ENCODE measurements around the gene C16orf92.
"Not testable (repeated sequence)": the region's sequence is repeated elsewhere in the genome, so short reads cannot be mapped to it uniquely, and the experiment has no call there.

Gene C16orf92

GRCh38 chr16:30005341-30006094, 17.5 kb upstream of the C16orf92 start:
- peak in 4 of 6 experiments; percentile 17 to 39 (median 24) for DNase-seq

DNA sequence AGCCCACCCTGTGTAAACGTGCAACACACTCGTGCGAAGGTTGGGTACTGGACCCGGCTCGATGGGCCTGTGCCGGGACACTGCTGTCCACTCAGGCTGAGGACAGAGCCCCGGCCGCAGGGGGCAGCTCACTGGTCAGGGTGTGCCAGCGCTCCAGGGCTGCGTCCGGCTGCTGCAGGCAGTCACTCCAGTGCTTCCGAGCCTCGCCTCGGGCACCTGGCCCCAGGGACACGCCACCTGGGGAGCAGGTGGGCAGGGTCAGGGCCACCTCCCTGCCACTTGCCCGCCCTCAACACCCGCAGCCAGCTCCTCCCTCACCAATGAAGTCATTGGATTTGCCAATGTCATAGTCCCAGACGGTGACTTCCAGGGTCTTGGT, 16.9 kb upstream of the C16orf92 start:
- no peak for DNase-seq

GRCh38 chr16:30006659-30007377, 16.2 kb upstream of the C16orf92 start:
- DNase-seq: no peak

GRCh38 chr16:30007378-30007895, 15.6 kb upstream of the C16orf92 start:
- no peak for DNase-seq

DNA sequence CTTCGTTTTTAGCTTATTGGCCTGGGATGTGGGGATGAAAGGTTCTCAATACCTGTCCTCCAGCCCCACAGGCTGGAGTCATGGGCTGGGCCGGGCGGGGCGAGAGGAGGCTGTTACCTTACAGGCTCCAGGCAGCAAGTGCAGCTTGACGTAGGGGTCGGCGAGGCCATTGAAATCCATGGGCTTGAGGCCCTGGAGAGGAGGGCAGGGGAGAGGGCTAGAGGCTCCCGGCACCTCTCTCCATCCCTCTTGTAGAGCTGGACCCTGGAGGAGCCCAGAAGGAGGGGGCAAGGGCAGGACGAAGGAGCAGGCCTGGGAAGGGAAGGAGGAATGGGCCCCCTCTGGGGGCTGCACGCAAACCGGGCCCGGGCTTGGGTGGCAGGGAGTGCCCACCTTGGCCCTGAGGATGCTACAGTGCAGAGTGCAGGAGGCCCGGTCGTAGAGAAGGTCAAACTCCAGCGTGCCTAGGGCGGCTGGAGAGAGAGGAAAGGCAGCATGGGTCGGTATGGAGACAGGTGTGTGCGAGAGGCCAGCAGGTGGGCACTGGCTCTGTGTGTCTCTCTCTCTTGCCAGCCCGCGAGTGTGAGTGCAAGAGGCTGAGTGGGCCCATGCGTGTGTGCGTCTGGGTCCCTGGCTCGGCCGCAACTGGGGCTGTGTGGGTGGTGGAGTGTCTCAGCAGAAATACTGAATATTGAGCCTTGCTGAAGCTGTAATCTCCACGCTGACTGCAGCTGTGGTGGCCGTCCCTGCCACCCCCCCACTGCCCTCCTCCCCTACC, 13.7 kb upstream of the C16orf92 start:
- DNase-seq: no peak

DNA sequence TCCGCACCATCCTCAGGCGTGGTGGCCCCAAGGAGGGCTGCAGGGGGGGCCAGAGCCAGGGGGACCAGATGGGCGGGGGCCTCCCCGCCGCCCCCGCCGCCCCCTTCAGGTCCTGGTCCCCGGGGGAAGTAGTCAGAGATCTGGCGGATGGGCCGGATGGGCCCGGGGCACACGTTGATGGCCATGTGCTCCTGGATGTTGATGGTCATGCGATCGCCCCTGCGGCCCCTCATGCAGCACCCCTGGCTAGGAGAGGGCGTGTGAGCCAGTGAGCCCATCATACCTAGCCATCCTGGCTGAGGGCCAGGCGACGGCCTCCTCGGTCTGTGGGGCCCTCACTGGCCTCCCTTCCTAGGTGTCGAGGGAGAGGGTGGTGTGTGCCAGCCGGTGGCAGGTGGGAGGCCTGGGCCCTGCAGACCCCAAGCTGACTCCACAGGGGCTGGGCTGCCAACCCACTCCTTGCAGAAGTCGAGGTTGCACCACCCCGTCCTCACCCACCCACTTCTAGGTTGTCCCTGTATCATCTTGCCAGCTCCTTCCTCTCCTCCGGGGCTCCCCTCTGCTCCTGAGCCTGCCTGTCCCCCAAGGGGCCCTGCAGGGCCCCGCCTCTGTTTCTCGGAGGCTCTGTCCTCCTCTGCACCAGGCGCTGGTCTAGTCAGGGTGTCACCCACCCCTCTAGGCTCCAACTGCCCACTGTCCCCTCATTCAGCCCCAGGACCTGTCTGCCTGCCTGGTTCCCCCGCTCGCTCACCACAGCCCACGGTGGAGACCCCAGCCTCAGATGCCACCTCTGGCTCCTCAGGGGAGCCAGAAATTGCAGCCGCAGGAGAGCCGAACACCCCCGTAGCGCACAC, 12.8 kb upstream of the C16orf92 start:
- peak in 1 of 6 experiments; percentile 14 for DNase-seq

DNA sequence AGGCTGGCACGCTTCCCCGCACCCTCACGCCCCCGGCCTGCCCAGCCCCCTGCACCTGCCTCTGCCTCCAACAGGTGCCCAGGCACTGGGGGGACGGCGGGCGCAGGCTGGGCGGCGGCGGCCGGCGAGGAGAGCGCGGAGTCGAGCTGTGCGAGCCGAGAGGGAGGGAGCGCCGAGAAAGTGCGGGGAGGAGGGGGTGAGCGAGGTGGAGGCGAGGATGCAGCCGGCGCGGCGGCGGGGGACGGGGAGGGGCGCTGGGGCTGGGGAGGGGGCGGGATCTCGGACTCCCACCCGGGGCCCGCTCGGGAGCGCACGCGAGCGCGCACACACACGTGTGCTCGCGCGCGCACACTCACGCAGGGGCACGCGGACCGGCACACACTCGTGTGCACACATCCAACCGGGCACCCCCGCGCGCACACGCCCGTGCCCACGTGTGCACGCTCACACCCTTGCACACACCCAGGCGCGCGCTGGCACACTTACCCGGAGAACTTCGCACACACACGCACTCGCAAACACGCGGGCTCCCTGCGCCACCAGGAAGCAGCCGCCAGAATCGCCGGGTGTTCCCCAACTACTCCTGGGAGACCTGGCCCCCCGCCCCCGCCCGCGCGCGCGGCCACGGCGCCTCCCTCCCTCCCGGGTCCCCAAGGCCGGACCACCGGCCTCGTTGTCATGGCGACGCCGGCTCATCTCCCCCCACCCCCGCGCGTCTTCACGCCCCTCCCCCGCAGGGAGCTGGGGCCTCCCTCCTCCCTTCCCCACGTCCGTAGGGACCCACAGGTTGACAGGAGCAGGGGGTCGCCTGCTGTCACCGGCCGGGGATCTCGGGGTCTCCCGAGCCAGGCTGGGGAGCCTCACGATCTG, 11.9 kb upstream of the C16orf92 start, which contains the start of gene DOC2A:
DOC2A (minus strand) TSS at position 184 of the 870 bp plus-strand sequence. CDS start 805 bp downstream, outside the sequence.
- peak in 5 of 6 experiments; percentile 5 to 38 (median 20) for DNase-seq

- no peak for DNase-seq
Measured at GRCh38 chr16:30011714-30012504, 11.1 kb upstream of the C16orf92 start.

DNA sequence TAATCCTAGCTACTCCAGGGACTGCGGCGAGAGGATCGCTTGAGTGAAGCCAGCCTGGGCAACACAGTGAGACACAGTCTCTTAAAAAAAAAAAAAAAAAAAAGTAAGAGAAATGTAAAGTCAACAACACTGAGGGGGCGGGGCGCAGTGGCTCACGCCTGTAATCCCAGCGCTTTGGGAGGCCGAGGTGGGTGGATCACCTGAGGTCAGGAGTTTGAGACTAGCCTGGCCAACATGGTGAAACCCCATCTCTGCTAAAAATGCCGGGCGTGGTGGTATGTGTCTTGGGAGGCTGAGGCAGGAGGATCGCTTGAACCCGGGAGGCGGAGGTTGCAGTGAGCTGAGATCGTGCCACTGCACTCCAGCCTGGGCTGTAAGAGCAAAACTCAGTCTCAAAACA, 10.4 kb upstream of the C16orf92 start:
- not testable (repeated sequence) for DNase-seq

- DNase-seq: not testable (repeated sequence)
Measured at GRCh38 chr16:30015450-30015849, 7.5 kb upstream of the C16orf92 start.

DNA sequence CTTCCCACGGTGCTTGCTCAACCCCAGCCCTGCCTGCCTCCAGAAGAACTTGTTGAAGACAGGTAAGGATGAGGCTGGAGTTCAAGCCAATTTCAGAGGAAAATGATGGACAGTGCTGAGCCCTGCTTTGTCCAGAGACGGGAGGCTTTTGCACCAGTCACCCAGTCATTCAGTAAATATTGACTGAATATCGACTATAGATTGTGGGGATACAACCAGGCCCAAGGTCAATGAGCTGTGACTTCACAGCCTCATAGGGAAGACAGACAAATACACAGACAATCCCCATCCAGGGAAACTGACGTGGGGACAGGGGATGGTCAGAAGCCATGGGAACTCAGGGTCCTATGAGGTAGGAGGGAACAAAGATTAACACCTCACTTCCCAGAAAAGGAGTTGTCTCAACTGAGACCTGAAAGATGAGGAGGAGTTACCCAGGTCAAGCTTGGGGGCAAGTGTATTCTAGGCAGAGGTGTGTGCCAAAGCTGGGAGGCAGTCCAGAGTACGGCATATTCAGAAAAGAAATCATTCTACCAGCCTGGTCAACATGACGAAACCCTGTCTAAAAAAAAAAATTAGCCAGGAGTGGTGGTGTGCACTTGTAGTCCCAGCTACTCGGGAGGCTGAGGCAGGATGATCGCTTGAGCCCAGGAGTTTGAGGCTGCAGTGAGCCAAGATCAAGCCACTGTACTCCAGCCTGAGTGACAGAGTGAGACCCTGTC, 6.3 kb upstream of the C16orf92 start:
- DNase-seq: no peak

DNA sequence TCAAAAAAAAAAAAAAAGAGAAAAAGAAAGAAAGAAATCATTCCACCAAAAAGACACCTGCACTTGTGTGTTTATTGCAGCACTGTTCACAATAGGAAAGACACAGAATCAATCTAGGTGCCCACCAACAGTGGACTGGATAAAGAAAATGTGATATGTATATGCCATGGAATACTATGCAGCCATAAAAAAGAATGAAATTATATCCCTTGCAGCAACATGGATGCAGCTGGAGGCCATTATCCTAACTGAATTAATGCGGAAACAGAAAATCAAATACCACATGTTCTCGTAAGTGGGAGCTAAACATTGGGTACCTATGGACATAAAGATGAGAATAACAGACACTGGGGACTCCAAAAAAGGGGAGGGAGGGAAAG, 5.7 kb upstream of the C16orf92 start:
- no peak for DNase-seq

GRCh38 chr16:30017937-30018336, 5.1 kb upstream of the C16orf92 start:
- DNase-seq: not testable (repeated sequence)

DNA sequence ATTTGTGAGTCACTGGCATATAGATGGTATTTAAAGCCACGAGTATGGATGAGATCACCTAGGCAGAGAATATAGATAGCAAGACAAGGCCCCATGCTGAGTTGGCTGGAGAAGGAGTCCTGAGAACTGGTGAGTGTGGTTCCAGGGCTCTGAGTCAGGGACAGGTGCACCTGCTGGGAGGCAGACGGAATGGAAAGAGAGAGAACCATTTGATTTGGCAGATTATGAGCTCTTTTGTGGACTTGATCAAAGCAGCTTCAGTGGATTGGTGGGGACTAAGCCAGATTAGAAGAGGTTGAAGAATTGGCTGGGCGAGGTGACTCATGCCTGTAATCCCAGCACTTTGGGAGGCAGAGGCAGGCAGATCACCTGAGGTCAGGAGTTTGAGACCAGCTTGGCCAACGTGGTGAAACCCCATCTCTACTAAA, 4.3 kb upstream of the C16orf92 start:
- DNase-seq: no peak

GRCh38 chr16:30023586-30023985, 588 bp downstream of the C16orf92 start:
- no peak for DNase-seq

- no peak for DNase-seq
Measured at GRCh38 chr16:30024451-30024850, 1.5 kb downstream of the C16orf92 start.

DNA sequence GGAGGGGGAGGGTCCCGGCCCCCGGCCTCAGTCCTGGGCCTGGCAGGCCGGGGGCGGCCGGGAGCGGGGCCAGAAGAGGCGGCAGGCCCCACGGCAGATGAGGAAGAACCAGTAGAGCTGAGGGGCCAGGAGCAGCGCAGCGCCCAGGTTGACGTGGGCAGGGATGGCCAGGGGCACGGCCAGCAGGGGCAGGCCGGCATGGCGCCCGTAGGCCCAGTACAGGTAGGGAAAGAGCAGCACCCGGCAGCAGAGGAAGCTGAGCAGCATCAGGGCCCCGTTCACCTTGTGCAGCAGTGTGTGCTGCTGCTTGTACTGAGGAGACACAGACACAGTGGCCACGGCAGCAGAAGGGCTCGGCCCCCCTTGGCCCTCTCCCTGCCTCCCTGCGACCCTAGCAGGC, 2.2 kb downstream of the C16orf92 start:
- no peak for DNase-seq

DNA sequence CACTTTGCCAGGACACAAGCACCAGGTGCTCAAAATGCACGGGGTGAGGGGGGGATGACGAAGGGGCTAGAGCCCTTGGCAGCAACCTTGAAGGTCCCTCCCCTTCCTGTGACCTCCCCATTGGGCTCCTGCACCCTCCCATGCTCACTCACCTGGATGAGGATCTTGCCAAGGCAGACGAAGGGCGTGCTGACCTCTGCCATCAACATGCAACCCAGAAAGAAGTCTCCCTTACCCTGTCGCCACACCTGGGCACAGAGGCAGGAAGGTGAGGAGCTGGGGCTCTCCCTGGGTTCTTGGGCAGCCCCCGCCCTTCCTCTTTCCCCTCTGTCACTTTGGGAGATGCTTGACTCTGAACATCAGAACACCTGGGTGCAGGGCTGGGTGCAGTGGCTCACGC, 2.6 kb downstream of the C16orf92 start:
- DNase-seq: no peak

- DNase-seq: no peak
Measured at GRCh38 chr16:30026449-30026848, 3.5 kb downstream of the C16orf92 start.
